ENCODE data around the gene HHEX. TPM values are rescaled to one million over a fixed set of nuclear protein-coding genes. Genes with fewer than 3 reads are reported as not detected.

The HHEX gene
- not detected in 2 replicates for total RNA-seq (2014; rRNA removed; shearing (Covaris generic))

- no peak for DNase-seq (ENCODE audit: low read depth)
These were observed at the start of gene HHEX for GRCh38 chr10:92689663-92690210. Gene HHEX, plus strand, starts transcription at chr10:92689955. Its CDS starts 32 bp downstream, at chr10:92689987.

GRCh38 chr10:92640107-92640506 lies 49.6 kb upstream of the HHEX start:
- DNase-seq (ENCODE audit: low read depth), result no peak

- DNase-seq (ENCODE audit: low read depth), result no peak
These were observed 48.3 kb upstream of the HHEX start for GRCh38 chr10:92641492-92641891.

GRCh38 chr10:92644921-92645320 lies 44.8 kb upstream of the HHEX start:
- DNase-seq (ENCODE audit: low read depth), result no peak

- peak; percentile 19 for DNase-seq (ENCODE audit: low read depth)
These were observed 38.9 kb upstream of the HHEX start for GRCh38 chr10:92650864-92651263.

GRCh38 chr10:92655426-92655825 lies 34.3 kb upstream of the HHEX start:
- DNase-seq (ENCODE audit: low read depth), result no peak

- no peak for DNase-seq (ENCODE audit: low read depth)
These were observed 33.3 kb upstream of the HHEX start for GRCh38 chr10:92656266-92656961.

GRCh38 chr10:92657024-92657423 lies 32.7 kb upstream of the HHEX start:
- no peak for DNase-seq (ENCODE audit: low read depth)

GRCh38 chr10:92662848-92663247 lies 26.9 kb upstream of the HHEX start:
- DNase-seq (ENCODE audit: low read depth), result no peak

GRCh38 chr10:92664322-92664721 lies 25.4 kb upstream of the HHEX start:
- DNase-seq (ENCODE audit: low read depth), result no peak

GRCh38 chr10:92667078-92667477 lies 22.7 kb upstream of the HHEX start:
- DNase-seq (ENCODE audit: low read depth), result no peak

- DNase-seq (ENCODE audit: low read depth), result no peak
These were observed 12.0 kb upstream of the HHEX start for GRCh38 chr10:92677708-92678107.

- DNase-seq (ENCODE audit: low read depth), result no peak
These were observed 11.5 kb upstream of the HHEX start for GRCh38 chr10:92678206-92678605.

- DNase-seq (ENCODE audit: low read depth), result no peak
These were observed 8.4 kb upstream of the HHEX start for GRCh38 chr10:92681306-92681834.

- DNase-seq (ENCODE audit: low read depth), result no peak
These were observed 1.2 kb upstream of the HHEX start for GRCh38 chr10:92688573-92688926.

GRCh38 chr10:92688927-92689662 lies 660 bp upstream of the HHEX start:
- no peak for DNase-seq (ENCODE audit: low read depth)

- DNase-seq (ENCODE audit: low read depth), result no peak
These were observed 608 bp downstream of the HHEX start for GRCh38 chr10:92690211-92690914.

- DNase-seq (ENCODE audit: low read depth), result no peak
These were observed 1.3 kb downstream of the HHEX start for GRCh38 chr10:92690915-92691590.

GRCh38 chr10:92691591-92692079 lies 1.9 kb downstream of the HHEX start:
- DNase-seq (ENCODE audit: low read depth), result no peak

- no peak for DNase-seq (ENCODE audit: low read depth)
These were observed 2.4 kb downstream of the HHEX start for GRCh38 chr10:92692080-92692671.

Data from Daoy (cell line).